ENCODE results near the gene CARMIL1. TPM values are rescaled to one million over a fixed set of nuclear protein-coding genes. Genes with fewer than 3 reads are reported as not detected.

The CARMIL1 gene
- total and polyA plus RNA-seq, 10 donors = 3.7 to 34.8 (median 9.3) TPM

GRCh38 chr6:25465941-25466340 is 186.8 kb downstream of the CARMIL1 start:
- Histone ChIP-seq H3K9me3 (no peaks in the 10 kb centered on the region), H3K36me3 (peaks cover 0 to 8% (median 0%) of the 10 kb centered on the region in 6 donors), H3K27ac (no peak overlapping the region), H3K4me1 (no peaks in the 10 kb centered on the region), H3K27me3 (replicated peaks in 1 of 7) (no peaks in the 10 kb centered on the region), H3K4me3 (no peak overlapping the region)
- intact Hi-C loops (cut with DNase I; ENCODE audit: low total_unique reads) = no loop called here
- WGBS, 5 donors = 87 to 93% (median 91%) methylated on average over 2 of the region's 2 CpGs
- no peak for DNase-seq
- TF ChIP-seq POLR2A (IDR thresholded peaks at IDR 0.05) (no peak), CTCF (IDR thresholded peaks at IDR 0.05 in 8 of 11, conservative IDR thresholded peaks at IDR 0.05 in 3 of 11) (no peak), POLR2AphosphoS5 (IDR thresholded peaks at IDR 0.05) (no peak)

- no peak overlapping the region for H3K27ac ChIP-seq
- intact Hi-C loops (cut with DNase I; ENCODE audit: low total_unique reads) = no loop called here
- TF ChIP-seq POLR2A (IDR thresholded peaks at IDR 0.05) (no peak), POLR2AphosphoS5 (IDR thresholded peaks at IDR 0.05) (no peak), CTCF (IDR thresholded peaks at IDR 0.05 in 8 of 11, conservative IDR thresholded peaks at IDR 0.05 in 3 of 11) (no peak)
- H3K27me3 ChIP-seq (replicated peaks in 1 of 7) = no peaks in the 10 kb centered on the region
- H3K36me3 ChIP-seq = peaks cover 0 to 10% (median 0%) of the 10 kb centered on the region in 6 donors
- 93 to 96% (median 95%) methylated on average over 2 of the region's 2 CpGs for WGBS, 5 donors
- no peak overlapping the region for H3K4me3 ChIP-seq
- DNase-seq = no peak
- no peaks in the 10 kb centered on the region for H3K4me1 ChIP-seq
- H3K9me3 ChIP-seq = no peaks in the 10 kb centered on the region
Observed at GRCh38 chr6:25468881-25469280, 189.7 kb downstream of the CARMIL1 start.

GRCh38 chr6:25469797-25470388 is 190.7 kb downstream of the CARMIL1 start:
- peaks cover 0 to 10% (median 0%) of the 10 kb centered on the region in 6 donors for H3K36me3 ChIP-seq
- peak in 1 of 11 experiments; percentile 15 for TF ChIP-seq CTCF (IDR thresholded peaks at IDR 0.05 in 8 of 11, conservative IDR thresholded peaks at IDR 0.05 in 3 of 11)
- no peak for TF ChIP-seq POLR2A (IDR thresholded peaks at IDR 0.05)
- no peak for TF ChIP-seq POLR2AphosphoS5 (IDR thresholded peaks at IDR 0.05)
- H3K4me3 ChIP-seq = no peak overlapping the region
- intact Hi-C loops (cut with DNase I; ENCODE audit: low total_unique reads) = no loop called here
- DNase-seq = no peak
- H3K27ac ChIP-seq = no peak overlapping the region
- H3K27me3 ChIP-seq (replicated peaks in 1 of 7) = no peaks in the 10 kb centered on the region
- no peaks in the 10 kb centered on the region for H3K9me3 ChIP-seq
- no peaks in the 10 kb centered on the region for H3K4me1 ChIP-seq

GRCh38 chr6:25472306-25472705 is 193.1 kb downstream of the CARMIL1 start:
- H3K4me3 ChIP-seq = no peak overlapping the region
- no peak for DNase-seq
- H3K4me1 ChIP-seq = no peaks in the 10 kb centered on the region
- TF ChIP-seq POLR2AphosphoS5 (IDR thresholded peaks at IDR 0.05) = no peak
- TF ChIP-seq CTCF (IDR thresholded peaks at IDR 0.05 in 8 of 11, conservative IDR thresholded peaks at IDR 0.05 in 3 of 11) = no peak
- TF ChIP-seq POLR2A (IDR thresholded peaks at IDR 0.05) = no peak
- WGBS, 5 donors = 95 to 99% (median 96%) methylated on average over 3 of the region's 3 CpGs
- intact Hi-C loops (cut with DNase I; ENCODE audit: low total_unique reads) = no loop called here
- H3K36me3 ChIP-seq = peaks cover 0 to 10% (median 0%) of the 10 kb centered on the region in 6 donors
- no peaks in the 10 kb centered on the region for H3K9me3 ChIP-seq
- H3K27ac ChIP-seq = no peak overlapping the region
- no peaks in the 10 kb centered on the region for H3K27me3 ChIP-seq (replicated peaks in 1 of 7)

Measured in spleen (tissue), 11 donors.